Fibroblast of pulmonary artery (primary cell): ENCODE measurements around the gene PTPN11.
"Not testable (repeated sequence)": the region's sequence is repeated elsewhere in the genome, so short reads cannot be mapped to it uniquely, and the experiment has no call there.

Experiments
- DNase-seq: peaks from one replicate; pipeline ENCODE4 v3.0.0-alpha.2; 2010; ENCODE audit warnings: low read depth
- H3K4me3 ChIP-seq: replicated peaks from 2 replicates; pipeline ENCODE4 v1.5.1; 2011; ENCODE audit warnings: low read depth, mild to moderate bottlenecking, control low read depth, low read length, moderate library complexity
- CTCF ChIP-seq: IDR thresholded peaks from 2 replicates; pipeline ENCODE4 v1.5.1; 2011; ENCODE audit warnings: mild to moderate bottlenecking, control low read depth, low read length, inconsistent platforms; ENCODE audit errors: missing control alignments

PTPN11 gene

GRCh38 chr12:112439769-112440168 lies 21.0 kb downstream of the PTPN11 start:
- H3K4me3 ChIP-seq: no peak overlapping the region
- no peak for TF ChIP-seq CTCF
- no peak for DNase-seq

GRCh38 chr12:112440653-112441052 lies 21.9 kb downstream of the PTPN11 start:
- H3K4me3 ChIP-seq, DNase-seq: not testable (repeated sequence)

- H3K4me3 ChIP-seq: no peak overlapping the region
- DNase-seq: no peak
- no peak for TF ChIP-seq CTCF
Measured at GRCh38 chr12:112443916-112444315, 25.2 kb downstream of the PTPN11 start.

- DNase-seq: no peak
- no peak for TF ChIP-seq CTCF
- no peak overlapping the region for H3K4me3 ChIP-seq
Measured at GRCh38 chr12:112446008-112446725, 27.4 kb downstream of the PTPN11 start.

GRCh38 chr12:112447106-112447505 lies 28.4 kb downstream of the PTPN11 start:
- no peak overlapping the region for H3K4me3 ChIP-seq
- no peak for DNase-seq
- TF ChIP-seq CTCF: no peak

- not testable (repeated sequence) for H3K4me3 ChIP-seq, DNase-seq
Measured at GRCh38 chr12:112448165-112448564, 29.4 kb downstream of the PTPN11 start.

GRCh38 chr12:112450725-112451124 lies 32.0 kb downstream of the PTPN11 start:
- no peak for DNase-seq
- TF ChIP-seq CTCF: no peak
- no peak overlapping the region for H3K4me3 ChIP-seq

- TF ChIP-seq CTCF: no peak
- no peak overlapping the region for H3K4me3 ChIP-seq
Measured at GRCh38 chr12:112456029-112456428, 37.3 kb downstream of the PTPN11 start.

GRCh38 chr12:112457142-112457541 lies 38.4 kb downstream of the PTPN11 start:
- not testable (repeated sequence) for H3K4me3 ChIP-seq, DNase-seq

More at GRCh38 chr12:112456029-112456428, 37.3 kb downstream of the PTPN11 start:
- no peak for DNase-seq
